ENCODE measurements around the gene TBC1D3B.
"Not testable (repeated sequence)": the region's sequence is repeated elsewhere in the genome, so short reads cannot be mapped to it uniquely, and the experiment has no call there.

The TBC1D3B gene

DNA sequence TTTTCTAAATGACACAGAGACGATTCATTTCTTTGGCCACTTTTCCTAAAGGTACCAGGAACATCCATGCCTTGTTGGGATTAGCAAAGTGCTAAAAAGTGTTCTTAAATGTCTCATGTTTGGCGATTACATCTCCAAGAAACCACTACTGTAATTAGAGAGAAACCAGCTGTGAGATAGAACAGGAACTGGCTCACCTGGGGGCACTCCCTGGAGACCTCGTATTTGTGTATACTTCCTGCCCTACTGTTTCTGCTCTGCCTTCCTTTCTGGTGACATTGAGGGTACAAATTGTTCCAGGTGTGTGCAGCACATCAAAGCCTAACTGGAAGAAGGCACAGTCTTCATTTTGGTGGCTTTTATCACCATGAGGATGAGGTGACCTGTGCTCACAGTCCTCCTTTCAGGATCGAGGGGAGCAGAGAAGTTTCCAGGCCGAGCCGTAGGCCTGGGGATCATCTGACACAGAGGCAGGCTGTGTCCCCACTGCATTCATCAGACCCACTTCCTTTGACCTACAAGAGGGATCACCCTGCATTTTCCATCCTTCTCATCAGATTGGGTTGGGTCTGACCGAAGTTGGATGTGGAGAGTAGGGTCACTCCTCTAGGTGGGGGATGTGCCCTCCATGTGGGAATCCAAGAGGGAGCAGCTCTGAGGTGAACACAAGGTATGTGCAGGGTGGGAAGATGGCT is 49.1 kb downstream of the TBC1D3B start:
- no peak for DNase-seq

DNA sequence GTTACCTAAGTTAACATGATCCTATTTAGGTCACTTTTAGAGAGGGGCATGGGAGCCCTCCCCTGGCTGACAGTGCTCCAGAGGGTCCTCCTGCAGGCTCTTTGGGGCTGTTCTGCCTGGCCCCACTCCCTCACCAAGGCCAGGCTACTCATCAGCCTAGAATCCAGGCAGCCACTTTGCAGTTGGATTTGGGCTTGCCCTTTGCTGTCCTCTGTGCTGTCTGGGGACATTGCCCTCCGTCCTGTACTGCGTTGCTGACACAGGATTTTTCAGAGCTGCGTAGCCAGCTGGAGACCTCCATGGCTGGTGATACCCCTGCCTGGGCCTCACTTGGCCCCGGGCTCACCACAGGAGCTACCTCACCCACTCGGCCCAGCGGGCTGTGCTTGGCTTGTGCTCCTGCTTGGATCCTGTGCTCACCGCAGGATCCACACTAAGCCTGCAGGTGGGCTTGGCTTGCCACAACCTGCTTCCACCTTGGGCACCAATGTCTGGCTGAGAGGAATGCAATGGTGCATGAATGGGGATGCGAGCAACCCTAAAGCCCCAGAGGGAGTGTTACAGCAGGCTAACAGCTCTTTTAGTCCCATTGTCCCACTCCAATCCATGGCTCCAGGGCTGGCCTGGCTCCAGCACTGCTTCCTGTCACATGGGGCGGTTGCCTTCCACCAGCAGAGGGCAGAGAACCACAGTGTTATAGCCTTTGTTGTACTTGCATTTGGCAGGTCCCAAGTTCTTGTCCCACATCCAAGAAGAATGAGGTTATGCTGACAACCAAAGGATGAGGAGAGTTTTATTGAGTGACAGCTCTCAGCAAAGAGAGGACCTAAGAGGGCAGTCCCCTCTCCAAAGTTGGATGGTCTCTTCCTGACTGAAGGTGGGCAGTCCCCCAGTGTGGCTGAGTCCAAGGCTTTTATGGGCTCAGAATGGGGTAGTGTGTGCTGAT is 51.3 kb downstream of the TBC1D3B start:
- no peak for DNase-seq

DNA sequence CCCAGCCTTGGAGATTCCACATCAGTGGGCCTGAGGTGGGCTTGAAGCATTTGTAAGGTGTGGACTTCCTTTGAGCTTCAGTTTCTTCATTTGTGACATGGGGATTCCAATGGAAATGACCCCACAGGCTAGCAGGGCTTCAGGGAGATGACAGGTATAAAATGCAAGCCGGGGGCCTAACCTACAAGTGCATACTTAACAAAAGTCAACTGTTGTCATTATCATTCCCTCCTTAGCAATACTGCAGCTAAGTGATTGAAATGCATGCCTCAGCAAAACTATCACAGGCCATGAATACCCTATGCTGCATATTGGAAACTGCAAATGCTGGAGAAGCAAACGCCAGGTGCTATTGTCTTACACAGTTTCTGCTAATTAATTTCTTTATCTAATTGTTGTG is 53.0 kb downstream of the TBC1D3B start:
- no peak for DNase-seq

DNA sequence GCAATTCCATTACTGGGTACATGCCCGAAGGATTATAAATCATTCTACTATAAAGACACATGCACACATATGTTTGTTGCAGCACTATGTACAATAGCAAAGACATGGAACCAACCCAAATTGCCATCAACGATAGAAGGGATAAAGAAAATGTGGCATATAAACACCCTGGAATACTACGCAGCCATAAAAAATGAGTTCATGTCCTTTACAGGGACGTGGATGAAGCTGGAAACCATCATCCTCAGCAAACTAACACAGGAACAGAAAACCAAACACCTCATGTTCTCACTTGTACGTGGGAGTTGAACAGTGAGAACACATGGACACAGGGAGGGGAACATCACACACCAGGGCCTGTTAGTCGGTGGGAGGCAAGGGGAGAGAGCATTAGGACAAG is 55.3 kb downstream of the TBC1D3B start:
- DNase-seq = not testable (repeated sequence)

DNA sequence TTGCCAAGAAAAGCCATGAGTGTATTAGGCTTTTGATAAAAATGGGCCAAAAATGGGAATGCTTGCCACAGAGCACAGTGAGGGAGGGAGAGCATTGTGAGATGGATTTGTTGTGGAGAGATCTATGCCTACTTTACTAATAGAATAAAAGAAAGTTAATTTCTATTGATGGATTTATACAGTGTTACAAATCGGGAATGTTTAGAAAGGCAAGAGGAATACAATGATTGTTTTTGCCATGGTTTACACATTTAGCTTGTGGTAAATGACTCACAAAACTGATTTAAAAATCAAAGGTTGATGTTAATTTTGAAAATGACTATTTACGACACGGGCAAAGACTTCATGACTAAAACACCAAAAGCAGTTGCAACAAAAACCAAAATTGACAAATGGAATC is 56.2 kb downstream of the TBC1D3B start:
- no peak for DNase-seq

DNA sequence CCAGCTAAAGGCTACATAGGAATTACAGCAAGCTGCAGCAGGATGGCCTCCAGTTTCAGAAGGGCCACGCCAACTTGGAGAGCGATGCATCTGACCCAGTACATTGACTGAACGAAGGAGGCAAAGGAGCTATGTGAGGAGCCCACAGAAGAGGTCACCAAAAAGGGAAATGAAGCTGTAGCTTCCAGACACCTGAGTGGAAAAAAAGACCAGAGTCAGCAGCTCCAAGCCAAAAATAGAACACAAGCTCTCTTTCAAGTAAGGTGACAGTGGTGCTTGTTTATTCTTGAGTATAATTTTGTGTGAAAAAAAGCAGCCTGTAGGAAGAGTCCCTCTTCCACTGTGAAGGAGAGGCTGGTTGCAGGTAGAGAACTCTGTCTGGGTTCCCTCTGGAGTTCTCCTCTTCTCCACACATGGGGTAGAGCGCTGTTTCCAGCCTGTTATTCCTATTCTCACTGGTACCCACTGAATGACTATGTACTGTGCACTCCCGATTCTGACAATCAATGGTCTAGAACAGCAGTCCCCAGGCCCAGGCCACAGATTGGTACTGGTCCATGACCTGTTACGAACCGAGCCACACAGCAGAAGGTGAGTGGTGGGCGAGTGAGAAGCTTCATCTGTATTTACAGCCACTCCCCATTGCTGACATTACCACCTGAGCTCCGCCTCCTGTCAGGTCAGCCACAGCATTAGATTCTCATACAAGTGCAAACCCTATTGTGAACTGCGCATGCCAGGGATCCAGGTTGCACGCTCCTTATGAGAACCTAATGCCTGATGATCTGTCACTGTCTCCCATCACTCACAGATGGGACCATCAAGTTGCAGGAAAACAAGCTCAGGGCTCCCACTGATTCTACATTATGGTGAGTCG is 57.7 kb downstream of the TBC1D3B start:
- no peak for DNase-seq

DNA sequence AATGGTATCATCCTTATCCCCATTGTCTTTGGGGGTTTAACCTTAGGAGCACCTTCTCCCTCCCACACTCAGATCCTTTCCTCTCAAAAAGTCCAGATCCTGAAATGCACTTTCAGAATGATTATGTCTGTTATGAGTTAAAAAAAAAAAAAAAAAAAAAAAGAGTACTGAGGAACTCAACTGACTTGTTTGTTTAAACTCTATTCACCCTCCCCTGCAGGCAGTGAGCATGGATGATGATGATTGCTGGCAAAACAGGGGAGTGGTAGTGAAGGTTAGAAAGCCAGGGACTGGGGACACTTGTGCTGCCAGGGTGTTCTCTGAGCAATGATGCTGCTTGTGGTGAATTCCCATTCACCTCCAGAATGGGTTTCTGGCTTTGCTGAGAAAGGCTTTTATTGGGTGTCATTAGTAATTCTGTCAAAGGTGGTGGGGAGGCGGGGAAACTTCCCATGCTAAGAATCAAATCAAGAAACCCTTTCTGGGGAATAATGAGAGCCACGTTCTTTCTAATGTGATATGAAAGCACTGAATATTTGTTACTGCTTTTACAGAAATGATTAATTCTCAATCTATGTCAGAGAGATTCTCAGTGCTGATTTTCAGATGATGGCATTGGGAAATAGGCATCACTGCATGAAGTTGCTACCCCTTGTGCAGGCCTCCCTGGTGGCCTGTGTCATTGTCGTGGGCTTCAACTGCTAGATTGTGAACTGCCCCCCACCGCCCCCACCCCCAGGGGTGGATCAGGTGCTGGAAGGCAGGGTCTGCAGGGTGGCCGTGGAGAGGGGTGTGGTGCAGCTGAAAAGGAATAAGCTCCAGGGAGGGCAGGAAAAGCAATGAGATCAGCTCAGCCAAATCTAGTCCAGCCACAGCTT is 58.7 kb downstream of the TBC1D3B start:
- no peak for DNase-seq

All from T1000 (cell line).